Hepatocyte (in vitro differentiated cells): ENCODE results near the gene HSPB8.

ENCODE experiments used
- EZH2phosphoT487 ChIP-seq: fragments of 200-600 bp; sonication (generic); IDR thresholded peaks from one replicate; pipeline ENCODE4 v1.6.1; 2018; ENCODE audit warnings: antibody characterized with exemption, mild to moderate bottlenecking, low read depth, moderate library complexity; ENCODE audit not compliant: unreplicated experiment, severe bottlenecking
- TF ChIP-seq, protein P1 (sequence below): fragments of 200-600 bp; sonication (generic); IDR thresholded peaks from 2 replicates; pipeline ENCODE4 v1.5.1; 2016; ENCODE audit warnings: antibody characterized with exemption, mild to moderate bottlenecking; ENCODE audit not compliant: poor library complexity

DNA sequence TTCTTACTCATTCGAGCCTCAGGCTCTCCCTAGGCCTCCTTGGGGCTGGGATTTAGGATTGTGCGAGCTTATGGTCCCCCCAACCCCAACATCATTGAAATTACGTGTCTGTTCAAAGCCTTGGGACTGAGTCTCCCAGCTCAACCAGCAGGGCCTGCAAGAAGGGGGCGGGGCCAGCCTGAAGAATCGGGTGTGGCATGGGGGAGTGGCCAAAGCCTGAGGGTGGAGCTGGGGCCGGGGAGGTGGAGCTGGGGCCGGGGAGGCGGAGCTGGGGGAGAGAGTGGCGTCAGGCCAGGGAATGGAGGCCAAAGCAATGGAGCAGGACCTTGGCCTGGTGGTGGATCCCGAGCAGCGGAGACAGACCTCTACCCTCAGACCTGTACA lies 24.3 kb upstream of the HSPB8 start:
- TF ChIP-seq, protein P1, sequence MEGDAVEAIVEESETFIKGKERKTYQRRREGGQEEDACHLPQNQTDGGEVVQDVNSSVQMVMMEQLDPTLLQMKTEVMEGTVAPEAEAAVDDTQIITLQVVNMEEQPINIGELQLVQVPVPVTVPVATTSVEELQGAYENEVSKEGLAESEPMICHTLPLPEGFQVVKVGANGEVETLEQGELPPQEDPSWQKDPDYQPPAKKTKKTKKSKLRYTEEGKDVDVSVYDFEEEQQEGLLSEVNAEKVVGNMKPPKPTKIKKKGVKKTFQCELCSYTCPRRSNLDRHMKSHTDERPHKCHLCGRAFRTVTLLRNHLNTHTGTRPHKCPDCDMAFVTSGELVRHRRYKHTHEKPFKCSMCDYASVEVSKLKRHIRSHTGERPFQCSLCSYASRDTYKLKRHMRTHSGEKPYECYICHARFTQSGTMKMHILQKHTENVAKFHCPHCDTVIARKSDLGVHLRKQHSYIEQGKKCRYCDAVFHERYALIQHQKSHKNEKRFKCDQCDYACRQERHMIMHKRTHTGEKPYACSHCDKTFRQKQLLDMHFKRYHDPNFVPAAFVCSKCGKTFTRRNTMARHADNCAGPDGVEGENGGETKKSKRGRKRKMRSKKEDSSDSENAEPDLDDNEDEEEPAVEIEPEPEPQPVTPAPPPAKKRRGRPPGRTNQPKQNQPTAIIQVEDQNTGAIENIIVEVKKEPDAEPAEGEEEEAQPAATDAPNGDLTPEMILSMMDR: no peak
- TF ChIP-seq EZH2phosphoT487: no peak
